ENCODE results near the gene MAP3K5.

The MAP3K5 gene

GRCh38 chr6:136767570-136768309 lies 24.5 kb downstream of the MAP3K5 start:
- TF ChIP-seq CTCF (IDR thresholded peaks at IDR 0.05; ENCODE audit: low read depth, low read length), result no peak
- DNase-seq (ENCODE audit: low read depth, low spot score), result no peak
- in situ Hi-C loops (cut with HindIII; ENCODE audit: low sequenced_read_pairs), result no loop called here
- H3K4me3 ChIP-seq (ENCODE audit: low read depth, low read length), result no peak overlapping the region

GRCh38 chr6:136767103-136767502 lies 25.2 kb downstream of the MAP3K5 start:
- in situ Hi-C loops (cut with HindIII; ENCODE audit: low sequenced_read_pairs), result no loop called here
- DNase-seq (ENCODE audit: low read depth, low spot score), result no peak
- no peak for TF ChIP-seq CTCF (IDR thresholded peaks at IDR 0.05; ENCODE audit: low read depth, low read length)
- no peak overlapping the region for H3K4me3 ChIP-seq (ENCODE audit: low read depth, low read length)

GRCh38 chr6:136766274-136766673 lies 26.0 kb downstream of the MAP3K5 start:
- in situ Hi-C loops (cut with HindIII; ENCODE audit: low sequenced_read_pairs), result no loop called here
- H3K4me3 ChIP-seq (ENCODE audit: low read depth, low read length), result no peak overlapping the region

GRCh38 chr6:136764517-136764993 lies 27.7 kb downstream of the MAP3K5 start:
- H3K4me3 ChIP-seq (ENCODE audit: low read depth, low read length), result no peak overlapping the region
- DNase-seq (ENCODE audit: low read depth, low spot score), result no peak
- TF ChIP-seq CTCF (IDR thresholded peaks at IDR 0.05; ENCODE audit: low read depth, low read length), result no peak
- in situ Hi-C loops (cut with HindIII; ENCODE audit: low sequenced_read_pairs), result no loop called here

More at GRCh38 chr6:136766274-136766673, 26.0 kb downstream of the MAP3K5 start:
- no peak for DNase-seq (ENCODE audit: low read depth, low spot score)
- TF ChIP-seq CTCF (IDR thresholded peaks at IDR 0.05; ENCODE audit: low read depth, low read length), result no peak

DNA sequence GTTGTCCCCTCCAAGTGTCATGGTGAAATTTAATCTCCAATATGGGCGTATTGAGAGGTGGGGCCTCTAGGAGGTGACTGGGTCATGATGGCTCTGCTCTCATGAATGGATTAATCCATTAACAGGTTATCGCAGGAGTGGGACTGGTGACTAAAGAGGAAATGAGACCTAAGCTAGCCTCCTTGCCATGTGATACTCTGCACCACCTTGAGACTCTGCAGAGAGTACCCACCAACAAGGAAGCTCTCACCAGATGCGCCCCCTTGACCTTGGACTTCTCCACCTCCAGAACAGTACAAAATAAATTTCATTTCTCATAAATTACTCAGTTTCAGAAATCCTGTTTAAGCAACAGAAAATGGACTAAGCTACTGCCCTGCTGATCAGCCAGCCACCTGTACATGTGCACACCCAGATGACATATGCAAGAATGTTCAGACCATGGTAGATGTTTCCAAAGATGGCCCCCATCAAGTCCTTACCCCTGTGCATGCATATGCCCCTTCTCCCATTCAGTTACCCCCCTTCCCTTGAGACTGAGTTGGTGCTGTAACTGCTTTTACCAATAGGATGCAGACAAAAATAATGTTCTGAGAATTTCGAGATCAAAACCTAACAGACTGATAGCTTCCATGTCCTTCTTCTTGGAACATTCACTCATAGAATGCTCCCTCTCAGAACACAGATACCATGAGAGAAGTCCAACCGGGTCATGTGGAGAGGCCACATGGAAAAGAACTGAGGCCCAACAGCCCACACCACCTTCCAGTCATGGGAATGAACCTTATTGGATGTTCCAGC lies 28.4 kb downstream of the MAP3K5 start:
- in situ Hi-C loops (cut with HindIII; ENCODE audit: low sequenced_read_pairs), result no loop called here
- TF ChIP-seq CTCF (IDR thresholded peaks at IDR 0.05; ENCODE audit: low read depth, low read length), result no peak
- no peak overlapping the region for H3K4me3 ChIP-seq (ENCODE audit: low read depth, low read length)
- no peak for DNase-seq (ENCODE audit: low read depth, low spot score)

- TF ChIP-seq CTCF (IDR thresholded peaks at IDR 0.05; ENCODE audit: low read depth, low read length), result no peak
- H3K4me3 ChIP-seq (ENCODE audit: low read depth, low read length), result no peak overlapping the region
- DNase-seq (ENCODE audit: low read depth, low spot score), result no peak
- in situ Hi-C loops (cut with HindIII; ENCODE audit: low sequenced_read_pairs), result no loop called here
Observed at GRCh38 chr6:136763255-136763654, 29.0 kb downstream of the MAP3K5 start.
